Smooth muscle cell of the brain vasculature (primary cell): ENCODE results near the gene BORCS8.

Source experiments
- DNase-seq: peaks from one replicate; pipeline ENCODE4 v3.0.0-alpha.2; 2012; ENCODE audit warnings: low read depth, low spot score

Gene BORCS8

GRCh38 chr19:19213426-19214158, 21.6 kb upstream of the BORCS8 start:
- no peak for DNase-seq

DNA sequence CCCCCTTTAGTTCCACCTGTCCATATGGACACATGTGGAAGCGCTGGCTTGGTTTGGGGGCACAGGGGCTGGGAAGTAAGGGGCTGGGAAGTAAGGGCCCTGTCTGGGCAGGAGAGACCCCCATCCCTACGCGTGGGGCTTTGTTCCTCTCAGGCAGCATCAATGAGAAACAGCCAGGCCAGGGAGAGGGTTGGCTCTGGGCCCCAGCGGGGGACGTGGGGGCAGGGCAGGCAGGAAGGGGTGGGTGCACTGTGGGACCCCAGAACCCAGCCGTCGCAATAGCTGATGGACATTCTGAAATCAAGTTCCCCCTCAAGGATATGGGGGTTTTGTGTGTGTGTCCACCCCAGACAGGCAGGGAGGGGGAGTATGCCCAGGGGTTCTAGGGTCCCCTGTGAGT, 21.0 kb upstream of the BORCS8 start:
- DNase-seq = no peak

DNA sequence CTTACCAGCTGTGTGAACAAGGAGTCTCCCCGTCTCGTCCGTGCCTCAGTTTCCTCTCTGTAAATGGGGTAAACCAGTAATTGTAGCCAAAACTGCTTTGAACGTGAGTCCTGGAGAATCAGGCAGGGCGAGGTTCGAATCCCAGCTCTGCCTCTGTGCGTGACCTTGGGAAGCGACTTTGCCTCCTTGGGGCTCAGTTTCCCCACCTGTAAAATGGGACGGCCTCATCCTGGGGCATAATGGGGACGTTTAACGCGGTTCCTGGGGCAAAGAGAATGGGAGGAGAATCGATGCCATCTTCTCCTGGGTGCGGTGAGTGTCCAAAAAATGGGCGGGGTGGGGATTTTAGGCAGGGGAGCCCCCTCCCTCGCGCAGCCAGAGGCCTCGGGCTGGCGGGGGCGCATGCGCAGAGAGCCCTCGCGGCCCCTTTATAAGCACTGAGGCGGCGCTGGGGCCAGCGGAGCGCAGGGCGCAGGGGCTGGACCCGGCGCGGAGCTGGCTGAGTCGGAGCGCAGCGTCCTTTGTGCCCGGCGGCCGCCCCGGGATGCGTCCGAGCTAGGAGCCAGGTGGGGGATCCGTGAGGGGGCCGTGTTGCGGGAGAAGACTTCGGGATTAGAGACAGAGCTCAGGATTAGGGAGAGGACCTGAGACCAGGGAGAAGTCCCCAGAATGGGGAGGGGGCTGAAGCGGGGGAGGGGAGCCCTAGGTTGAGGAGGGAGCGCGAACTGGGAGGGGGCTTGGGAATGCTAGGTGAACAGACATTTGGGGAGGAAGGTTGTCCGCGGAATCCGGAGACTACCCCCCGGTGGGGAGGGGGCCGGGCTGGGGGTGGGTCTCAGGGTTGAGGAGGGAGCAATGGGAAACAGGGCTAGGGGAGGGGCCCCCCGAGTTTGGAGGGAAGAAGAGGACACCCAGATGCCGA, 19.8 kb upstream of the BORCS8 start, which contains the start of gene NCAN:
NCAN (plus strand) TSS at position 460 of the 922 bp plus-strand sequence. CDS start 4,996 bp downstream, outside the sequence.
- no peak for DNase-seq

DNA sequence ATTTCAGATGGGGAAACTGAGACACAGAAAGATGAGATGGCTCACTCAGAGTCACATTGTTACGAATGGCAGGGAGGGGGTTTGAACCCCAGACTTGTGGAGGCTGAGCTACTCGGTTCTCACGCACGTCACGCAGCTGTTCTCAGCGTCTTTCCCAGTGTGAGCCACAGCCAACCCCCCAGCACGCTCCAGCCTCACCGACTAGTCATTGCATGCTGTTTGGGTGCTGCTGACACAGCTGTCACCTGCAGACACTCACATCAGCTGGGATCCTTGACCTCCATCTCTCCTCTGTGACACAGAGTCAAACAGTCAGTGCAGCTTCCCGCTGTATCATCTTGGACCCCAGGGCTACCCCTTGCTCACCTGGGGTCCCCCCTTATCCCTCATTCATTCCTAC, 17.4 kb upstream of the BORCS8 start:
- DNase-seq = no peak

- DNase-seq = no peak
Measured at GRCh38 chr19:19207637-19208572, 16.0 kb upstream of the BORCS8 start.

DNA sequence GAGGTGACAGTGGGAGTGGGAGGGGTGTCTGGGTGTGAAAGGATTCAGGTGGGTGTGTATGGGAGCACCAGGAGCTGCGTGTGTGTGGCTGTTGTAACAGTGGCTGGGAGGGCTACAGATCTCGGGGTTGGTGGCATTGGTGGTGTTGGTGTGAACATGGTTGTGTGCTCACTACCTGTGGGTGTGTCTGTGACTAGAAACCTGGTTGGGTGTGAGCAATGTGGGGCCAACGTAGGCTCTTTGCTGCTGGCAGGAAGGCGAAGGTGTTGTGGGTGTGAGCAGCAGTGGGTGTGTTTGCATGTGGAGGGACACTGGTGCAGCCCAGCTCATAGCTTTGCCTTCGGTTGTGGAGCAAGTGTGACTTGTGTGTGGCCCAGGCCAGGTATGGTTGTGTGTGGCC, 15.0 kb upstream of the BORCS8 start:
- DNase-seq = no peak

DNA sequence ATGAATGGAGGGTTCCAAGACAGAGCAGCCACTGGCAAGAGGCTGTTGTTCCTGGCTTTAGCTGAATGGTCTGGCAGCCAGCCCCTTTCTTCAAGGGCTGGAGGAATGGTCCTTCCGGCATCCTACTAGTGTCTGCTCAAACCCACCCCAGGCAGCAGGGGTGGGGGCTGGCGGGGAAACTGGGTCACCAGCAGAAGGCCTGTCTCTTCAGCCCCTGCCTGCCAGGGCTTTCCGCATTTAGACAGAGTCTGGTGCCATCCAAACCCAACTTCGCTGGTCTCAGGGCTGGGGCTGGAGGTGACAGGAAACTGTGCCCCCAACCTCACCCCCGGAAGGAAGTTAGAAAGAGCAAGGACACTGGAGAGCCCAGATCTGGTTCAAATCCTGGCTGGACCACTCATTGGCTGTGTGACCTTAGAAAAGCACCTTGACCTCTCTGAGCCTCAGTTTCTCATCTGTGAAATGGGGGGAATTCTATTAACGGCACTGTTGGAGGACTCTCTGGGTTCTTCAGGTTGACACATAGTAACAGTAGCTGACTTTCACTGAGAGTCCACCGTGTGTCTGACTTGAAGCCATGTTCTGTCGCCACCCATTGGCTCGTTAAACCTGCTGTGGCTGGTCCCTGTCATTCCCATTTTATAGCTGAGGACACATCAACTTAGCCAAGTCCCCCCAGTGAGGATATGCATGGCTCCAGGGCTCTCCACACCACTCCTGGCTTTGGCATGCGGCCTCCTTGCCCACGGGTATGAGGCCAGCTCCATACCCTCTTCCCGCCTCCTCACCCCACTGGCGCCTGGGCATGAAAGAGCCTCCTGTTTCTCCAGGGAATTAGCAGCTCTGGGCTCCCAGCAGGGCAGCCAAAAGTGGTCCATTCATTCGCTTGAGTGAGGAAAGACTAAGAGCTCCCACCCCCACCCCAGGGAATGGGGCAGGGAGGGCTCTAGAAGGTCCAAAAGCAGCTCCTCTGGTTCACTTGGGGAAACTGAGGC, 13.8 kb upstream of the BORCS8 start:
- DNase-seq = no peak

DNA sequence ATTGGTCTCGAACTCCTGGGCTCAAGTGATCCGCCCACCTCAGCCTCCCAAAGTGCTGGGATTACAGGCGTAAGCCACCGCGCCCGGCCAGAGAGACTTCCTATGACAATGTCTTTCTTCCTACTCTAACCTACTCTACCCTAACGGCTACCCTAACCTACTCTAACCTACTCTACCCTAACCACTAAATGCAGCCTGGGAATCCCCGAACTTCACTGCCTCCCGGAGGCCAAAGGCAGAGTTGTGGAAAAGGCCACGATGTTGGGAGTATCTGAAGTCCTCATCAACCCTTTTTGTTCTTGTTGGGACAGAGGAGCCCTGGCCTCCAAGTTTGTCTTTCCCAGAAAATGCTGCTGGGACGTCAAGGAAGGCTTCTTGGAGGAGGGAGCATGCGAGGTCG, 12.2 kb upstream of the BORCS8 start:
- no peak for DNase-seq

GRCh38 chr19:19203012-19203856, 11.3 kb upstream of the BORCS8 start, which contains the start of gene NR2C2AP:
Gene NR2C2AP (minus strand): TSS chr19:19203414. CDS start chr19:19203060, 354 bp downstream.
- peak; percentile 72 for DNase-seq

DNA sequence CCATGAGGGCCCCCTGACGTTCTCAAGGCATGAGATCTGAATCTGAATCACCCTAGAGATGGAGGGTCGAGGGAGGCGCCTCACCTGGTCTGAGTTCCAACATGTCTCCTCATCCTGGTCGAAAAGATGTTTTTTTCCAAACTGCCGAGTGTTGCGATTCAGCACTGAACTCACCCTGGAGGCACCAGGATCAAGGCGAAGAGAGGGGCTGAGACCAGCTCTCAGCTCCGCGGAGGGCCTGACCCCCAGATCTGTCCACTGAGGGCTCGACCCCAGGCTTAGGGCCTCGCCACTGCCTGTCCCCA, 10.7 kb upstream of the BORCS8 start:
- no peak for DNase-seq

DNA sequence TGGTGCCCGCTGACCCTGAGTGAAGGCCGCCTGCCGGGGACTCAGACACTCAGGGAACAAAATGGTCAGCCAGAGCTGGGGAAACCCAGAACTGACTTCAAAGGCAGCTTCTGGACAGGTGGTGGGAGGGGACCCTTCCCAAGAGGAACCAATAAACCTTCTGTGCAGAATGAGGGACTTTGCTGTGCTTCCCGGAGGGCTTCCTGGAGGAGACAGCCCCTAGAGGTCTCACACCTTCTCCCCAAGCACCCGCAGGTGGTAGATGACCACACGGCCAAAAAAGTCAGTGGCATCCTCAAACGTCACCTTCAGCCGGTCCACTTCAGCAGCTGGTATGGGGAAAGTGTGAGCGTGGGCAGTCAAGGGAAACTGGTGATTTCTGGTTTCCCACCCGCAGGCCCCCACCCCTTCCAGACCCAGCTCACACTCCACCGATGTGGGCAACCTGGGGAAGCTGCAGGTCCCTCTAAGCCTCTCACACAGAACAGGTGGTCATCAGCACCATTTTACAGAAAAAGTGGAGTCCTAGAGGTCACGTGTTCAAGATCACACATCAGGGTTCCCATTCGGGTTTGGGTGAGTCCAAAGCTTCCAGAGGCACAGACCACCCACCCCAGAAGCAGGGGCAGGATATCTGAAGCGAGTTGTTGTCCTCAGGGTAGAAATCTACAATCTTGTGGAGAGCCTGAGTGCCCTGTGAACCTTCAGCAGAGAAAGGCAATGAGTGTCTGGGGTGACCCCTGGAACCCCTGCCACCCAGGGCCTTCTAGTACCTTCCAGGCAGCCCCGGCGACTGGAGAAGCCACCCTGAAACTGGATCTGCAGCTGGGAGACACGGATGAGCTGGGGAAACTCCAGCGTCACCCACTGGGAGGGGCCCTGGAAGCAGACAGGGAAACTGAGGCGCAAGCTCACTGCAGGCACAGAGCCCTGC, 10.0 kb upstream of the BORCS8 start:
- DNase-seq = no peak

DNA sequence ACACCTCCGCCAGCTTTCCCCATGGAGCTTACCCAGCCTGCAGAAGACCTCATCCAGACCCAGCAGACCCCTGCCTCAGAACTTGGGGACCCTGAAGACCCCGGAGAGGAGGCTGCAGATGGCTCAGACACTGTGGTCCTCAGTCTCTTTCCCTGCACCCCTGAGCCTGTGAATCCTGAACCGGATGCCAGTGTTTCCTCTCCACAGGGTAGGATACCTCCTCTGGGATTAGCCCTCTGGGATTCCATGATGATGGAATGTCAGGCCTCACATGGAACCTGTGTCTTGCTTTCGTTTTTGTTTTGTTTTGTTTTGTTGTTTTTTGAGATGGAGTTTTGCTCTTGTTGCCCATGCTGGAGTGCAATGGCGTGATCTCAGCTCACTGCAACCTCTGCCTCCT, 2.0 kb upstream of the BORCS8 start:
- DNase-seq = no peak

DNA sequence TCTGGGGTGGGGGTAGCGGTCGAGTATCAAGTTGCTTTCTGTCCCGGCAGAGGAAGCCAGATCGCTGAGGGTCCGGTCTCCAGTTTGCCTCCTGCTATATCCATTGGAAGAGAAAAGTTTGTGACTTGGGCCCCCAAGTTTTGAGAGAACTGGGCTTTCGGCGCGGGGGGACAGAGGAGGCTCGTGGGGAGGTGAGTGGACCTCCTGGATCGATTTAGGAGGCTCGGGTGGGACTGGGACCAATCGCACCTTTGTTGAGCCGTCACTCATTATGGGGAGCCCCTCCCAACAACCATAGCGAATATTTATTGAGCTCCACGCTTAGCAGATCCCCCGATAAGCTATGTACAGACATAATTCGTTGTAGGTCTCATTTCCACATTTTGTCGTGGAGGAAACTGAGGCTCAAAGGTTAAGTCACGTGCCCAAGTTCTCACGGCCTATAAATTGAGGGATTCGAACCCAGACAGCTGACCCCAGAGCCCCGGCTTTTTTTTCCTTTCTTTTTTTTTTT, 1.0 kb upstream of the BORCS8 start:
- no peak for DNase-seq

GRCh38 chr19:19191768-19192077, 229 bp downstream of the BORCS8 start:
- DNase-seq = no peak

- DNase-seq = no peak
Measured at GRCh38 chr19:19186742-19187141, 5.2 kb downstream of the BORCS8 start.

DNA sequence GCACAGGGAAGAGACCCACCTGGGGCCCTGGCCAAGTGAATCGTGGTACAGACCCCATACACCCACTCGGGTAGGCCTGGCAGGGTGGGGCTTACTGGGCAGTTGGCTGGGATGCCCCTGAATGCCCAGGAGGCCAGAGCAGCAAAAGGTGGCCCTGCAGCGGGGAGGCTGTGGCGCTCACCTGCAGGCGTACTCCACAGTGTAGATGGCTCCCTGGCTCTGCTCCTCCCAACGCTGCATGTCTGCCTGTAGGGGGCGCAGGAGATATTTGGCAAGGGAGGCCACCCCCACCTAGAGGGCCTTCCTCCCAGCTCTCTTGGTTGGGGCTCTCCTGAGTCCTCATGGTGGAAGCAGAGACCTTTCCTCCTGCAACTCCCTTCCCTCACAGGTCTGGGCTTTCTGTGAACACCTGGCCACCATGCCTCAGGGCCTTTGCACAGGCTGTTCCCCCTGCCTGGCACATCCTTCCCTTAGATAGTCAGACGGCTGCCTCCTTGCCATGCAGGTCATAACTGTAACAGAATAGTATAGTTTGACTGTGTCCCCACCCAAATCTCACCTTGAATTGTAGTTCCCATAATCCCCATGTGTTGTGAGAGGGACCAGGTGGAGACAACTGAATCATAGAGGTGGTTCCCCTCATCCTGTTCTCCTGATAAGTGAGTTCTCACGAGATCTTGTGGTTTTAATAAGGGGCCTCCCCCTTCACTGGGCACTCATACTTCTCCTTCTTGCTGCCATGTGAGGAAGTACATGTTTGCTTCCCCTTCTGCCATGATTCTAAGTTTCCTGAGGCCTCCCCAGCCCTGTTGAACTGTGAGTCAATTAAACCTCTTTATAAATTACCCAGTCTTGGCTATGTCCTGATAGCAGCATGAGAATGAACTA, 5.9 kb downstream of the BORCS8 start:
- DNase-seq = no peak

DNA sequence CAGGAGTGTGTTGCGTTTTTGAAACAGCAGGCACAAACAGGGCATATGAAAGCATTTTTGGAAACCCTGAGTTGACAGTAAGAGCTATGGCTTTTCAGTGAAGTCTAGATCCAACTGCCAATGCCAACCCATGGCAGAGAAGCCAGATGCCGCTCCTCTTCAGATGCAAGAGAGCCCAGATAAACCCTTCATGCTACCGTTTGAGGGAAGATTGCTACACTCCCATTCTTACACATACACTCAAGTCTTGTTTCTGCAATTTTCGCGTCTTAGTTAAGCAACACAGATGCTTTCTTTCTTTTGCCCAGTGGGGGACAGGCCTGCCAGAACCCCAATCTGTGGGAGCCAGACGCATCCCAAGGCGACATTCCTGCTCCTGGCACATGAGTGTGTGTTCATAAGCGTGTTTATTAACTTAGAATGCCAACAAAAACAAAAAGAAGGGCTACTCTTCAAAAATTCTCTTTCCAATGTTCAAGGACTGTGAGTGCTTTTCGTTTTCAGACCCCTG, 10.4 kb downstream of the BORCS8 start:
- no peak for DNase-seq
